Measurements from ENCODE around the gene KCNJ5.

DNA sequence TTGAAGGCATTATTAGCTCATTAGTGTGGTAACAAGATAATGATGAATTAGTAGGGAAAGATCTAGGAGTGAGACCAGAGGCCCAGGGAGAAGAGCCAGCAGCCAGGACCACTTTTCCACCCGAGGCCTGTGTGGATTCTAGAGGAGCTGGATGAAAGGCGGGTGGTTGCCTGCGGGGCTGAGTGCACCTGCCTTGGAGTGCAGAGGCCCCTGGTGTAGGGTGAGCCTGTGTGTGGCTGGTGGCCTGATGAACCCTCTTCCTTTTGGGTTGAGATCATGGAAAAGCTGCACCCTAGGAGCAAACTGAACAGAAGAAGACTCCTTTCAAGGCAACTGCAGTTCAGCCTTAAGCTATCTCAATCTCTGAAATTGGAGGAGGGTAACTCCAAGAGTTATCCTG is 57.4 kb downstream of the KCNJ5 start:
- TF ChIP-seq, protein P1, sequence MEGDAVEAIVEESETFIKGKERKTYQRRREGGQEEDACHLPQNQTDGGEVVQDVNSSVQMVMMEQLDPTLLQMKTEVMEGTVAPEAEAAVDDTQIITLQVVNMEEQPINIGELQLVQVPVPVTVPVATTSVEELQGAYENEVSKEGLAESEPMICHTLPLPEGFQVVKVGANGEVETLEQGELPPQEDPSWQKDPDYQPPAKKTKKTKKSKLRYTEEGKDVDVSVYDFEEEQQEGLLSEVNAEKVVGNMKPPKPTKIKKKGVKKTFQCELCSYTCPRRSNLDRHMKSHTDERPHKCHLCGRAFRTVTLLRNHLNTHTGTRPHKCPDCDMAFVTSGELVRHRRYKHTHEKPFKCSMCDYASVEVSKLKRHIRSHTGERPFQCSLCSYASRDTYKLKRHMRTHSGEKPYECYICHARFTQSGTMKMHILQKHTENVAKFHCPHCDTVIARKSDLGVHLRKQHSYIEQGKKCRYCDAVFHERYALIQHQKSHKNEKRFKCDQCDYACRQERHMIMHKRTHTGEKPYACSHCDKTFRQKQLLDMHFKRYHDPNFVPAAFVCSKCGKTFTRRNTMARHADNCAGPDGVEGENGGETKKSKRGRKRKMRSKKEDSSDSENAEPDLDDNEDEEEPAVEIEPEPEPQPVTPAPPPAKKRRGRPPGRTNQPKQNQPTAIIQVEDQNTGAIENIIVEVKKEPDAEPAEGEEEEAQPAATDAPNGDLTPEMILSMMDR (IDR thresholded peaks at IDR 0.05) = no peak
- TF ChIP-seq POLR2AphosphoS5 (IDR thresholded peaks at IDR 0.05; ENCODE audit: insufficient read depth in 1 of 2, low read depth in 1 of 2) = no peak

Measured in vagina (tissue), 2 donors.